ENCODE data around the gene LRMDA. TPM values are rescaled to one million over a fixed set of nuclear protein-coding genes. Genes with fewer than 3 reads are reported as not detected.
A peak's percentile ranks its signal among the peaks of the same experiment; 100 is the strongest.

LRMDA gene
- total RNA-seq, 1 donor from 2014 or later = 0.19 TPM

GRCh38 chr10:76397181-76398042, 966.0 kb downstream of the LRMDA start:
- TF ChIP-seq, protein P1, sequence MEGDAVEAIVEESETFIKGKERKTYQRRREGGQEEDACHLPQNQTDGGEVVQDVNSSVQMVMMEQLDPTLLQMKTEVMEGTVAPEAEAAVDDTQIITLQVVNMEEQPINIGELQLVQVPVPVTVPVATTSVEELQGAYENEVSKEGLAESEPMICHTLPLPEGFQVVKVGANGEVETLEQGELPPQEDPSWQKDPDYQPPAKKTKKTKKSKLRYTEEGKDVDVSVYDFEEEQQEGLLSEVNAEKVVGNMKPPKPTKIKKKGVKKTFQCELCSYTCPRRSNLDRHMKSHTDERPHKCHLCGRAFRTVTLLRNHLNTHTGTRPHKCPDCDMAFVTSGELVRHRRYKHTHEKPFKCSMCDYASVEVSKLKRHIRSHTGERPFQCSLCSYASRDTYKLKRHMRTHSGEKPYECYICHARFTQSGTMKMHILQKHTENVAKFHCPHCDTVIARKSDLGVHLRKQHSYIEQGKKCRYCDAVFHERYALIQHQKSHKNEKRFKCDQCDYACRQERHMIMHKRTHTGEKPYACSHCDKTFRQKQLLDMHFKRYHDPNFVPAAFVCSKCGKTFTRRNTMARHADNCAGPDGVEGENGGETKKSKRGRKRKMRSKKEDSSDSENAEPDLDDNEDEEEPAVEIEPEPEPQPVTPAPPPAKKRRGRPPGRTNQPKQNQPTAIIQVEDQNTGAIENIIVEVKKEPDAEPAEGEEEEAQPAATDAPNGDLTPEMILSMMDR (IDR thresholded peaks at IDR 0.05) = no peak
- peaks cover 13% of the 10 kb centered on the region for H3K9me3 Mint-ChIP-seq (ENCODE audit: unreplicated experiment)
- no peak overlapping the region for H3K4me3 Mint-ChIP-seq (ENCODE audit: unreplicated experiment)
- H3K27me3 Mint-ChIP-seq (ENCODE audit: unreplicated experiment) = no peaks in the 10 kb centered on the region
- no peak for DNase-seq (ENCODE audit: extremely low spot score, unreplicated experiment)
- peaks cover 42% of the 10 kb centered on the region for H3K4me1 Mint-ChIP-seq (ENCODE audit: unreplicated experiment)
- H3K36me3 Mint-ChIP-seq (ENCODE audit: unreplicated experiment) = peaks cover 4% of the 10 kb centered on the region
- H3K27ac Mint-ChIP-seq (ENCODE audit: unreplicated experiment) = peak overlapping the region; percentile 82

GRCh38 chr10:76398043-76398710, 966.8 kb downstream of the LRMDA start:
- DNase-seq (ENCODE audit: extremely low spot score, unreplicated experiment) = no peak
- Mint-ChIP-seq H3K9me3 (ENCODE audit: unreplicated experiment) (peaks cover 13% of the 10 kb centered on the region), H3K4me3 (ENCODE audit: unreplicated experiment) (no peak overlapping the region), H3K27ac (ENCODE audit: unreplicated experiment) (no peak overlapping the region), H3K36me3 (ENCODE audit: unreplicated experiment) (peaks cover 4% of the 10 kb centered on the region), H3K4me1 (ENCODE audit: unreplicated experiment) (peaks cover 42% of the 10 kb centered on the region), H3K27me3 (ENCODE audit: unreplicated experiment) (no peaks in the 10 kb centered on the region)
- TF ChIP-seq, protein P1 (IDR thresholded peaks at IDR 0.05) = no peak

- DNase-seq (ENCODE audit: extremely low spot score, unreplicated experiment) = no peak
- Mint-ChIP-seq H3K9me3 (ENCODE audit: unreplicated experiment) (peaks cover 13% of the 10 kb centered on the region), H3K36me3 (ENCODE audit: unreplicated experiment) (peaks cover 4% of the 10 kb centered on the region), H3K27ac (ENCODE audit: unreplicated experiment) (no peak overlapping the region), H3K27me3 (ENCODE audit: unreplicated experiment) (no peaks in the 10 kb centered on the region), H3K4me1 (ENCODE audit: unreplicated experiment) (peaks cover 50% of the 10 kb centered on the region), H3K4me3 (ENCODE audit: unreplicated experiment) (no peak overlapping the region)
- TF ChIP-seq, protein P1 (IDR thresholded peaks at IDR 0.05) = no peak
Measured at GRCh38 chr10:76399226-76399625, 967.8 kb downstream of the LRMDA start.

DNA sequence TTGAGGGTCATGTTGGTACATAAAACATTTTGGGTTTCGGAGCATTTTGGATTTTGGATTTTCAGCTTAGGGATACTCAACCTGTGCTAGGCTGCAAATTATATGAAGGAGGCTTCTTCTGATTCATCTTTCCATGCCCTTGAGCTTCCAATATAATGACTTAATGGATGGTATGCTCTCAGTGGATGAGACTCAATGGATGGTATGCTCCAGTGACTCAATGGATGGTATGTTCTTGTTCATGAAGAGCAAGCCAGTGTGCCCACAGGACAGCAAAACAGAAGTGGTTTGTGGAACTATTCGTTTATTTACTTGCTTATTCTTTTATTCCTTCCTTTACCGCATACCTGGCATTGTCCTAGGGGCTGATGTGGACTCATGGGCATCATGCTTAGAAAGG, 969.6 kb downstream of the LRMDA start:
- H3K27me3 Mint-ChIP-seq (ENCODE audit: unreplicated experiment) = no peaks in the 10 kb centered on the region
- no peak overlapping the region for H3K4me3 Mint-ChIP-seq (ENCODE audit: unreplicated experiment)
- H3K4me1 Mint-ChIP-seq (ENCODE audit: unreplicated experiment) = peaks cover 48% of the 10 kb centered on the region
- peaks cover 11% of the 10 kb centered on the region for H3K36me3 Mint-ChIP-seq (ENCODE audit: unreplicated experiment)
- H3K9me3 Mint-ChIP-seq (ENCODE audit: unreplicated experiment) = peaks cover 24% of the 10 kb centered on the region
- TF ChIP-seq, protein P1 (IDR thresholded peaks at IDR 0.05) = no peak
- no peak for DNase-seq (ENCODE audit: extremely low spot score, unreplicated experiment)
- H3K27ac Mint-ChIP-seq (ENCODE audit: unreplicated experiment) = no peak overlapping the region

DNA sequence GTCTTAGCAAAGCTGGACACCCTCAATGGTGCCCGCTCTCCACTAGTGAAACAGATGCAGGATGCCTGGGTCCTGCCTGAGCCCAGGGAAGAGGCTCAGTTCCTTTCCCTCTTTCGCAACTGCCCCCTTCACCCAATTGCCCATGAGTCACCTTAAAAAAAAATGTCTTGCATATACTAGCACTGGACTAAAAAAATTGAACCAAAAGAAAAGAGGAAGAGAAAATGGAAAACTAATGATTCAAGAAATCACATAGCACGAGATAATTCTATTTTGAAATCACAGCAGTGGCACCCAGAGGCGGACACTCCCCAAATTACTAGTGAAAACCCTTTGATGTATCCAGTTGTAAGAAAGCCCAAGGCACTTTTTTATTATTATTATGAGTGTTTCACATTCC, 972.5 kb downstream of the LRMDA start:
- Mint-ChIP-seq H3K4me3 (ENCODE audit: unreplicated experiment) (no peak overlapping the region), H3K36me3 (ENCODE audit: unreplicated experiment) (peaks cover 11% of the 10 kb centered on the region), H3K27ac (ENCODE audit: unreplicated experiment) (peak overlapping the region; percentile 84), H3K4me1 (ENCODE audit: unreplicated experiment) (peaks cover 30% of the 10 kb centered on the region), H3K27me3 (ENCODE audit: unreplicated experiment) (no peaks in the 10 kb centered on the region), H3K9me3 (ENCODE audit: unreplicated experiment) (peaks cover 24% of the 10 kb centered on the region)
- TF ChIP-seq, protein P1 (IDR thresholded peaks at IDR 0.05) = no peak
- no peak for DNase-seq (ENCODE audit: extremely low spot score, unreplicated experiment)
